Measurements from ENCODE around the gene PREX1.

DNA sequence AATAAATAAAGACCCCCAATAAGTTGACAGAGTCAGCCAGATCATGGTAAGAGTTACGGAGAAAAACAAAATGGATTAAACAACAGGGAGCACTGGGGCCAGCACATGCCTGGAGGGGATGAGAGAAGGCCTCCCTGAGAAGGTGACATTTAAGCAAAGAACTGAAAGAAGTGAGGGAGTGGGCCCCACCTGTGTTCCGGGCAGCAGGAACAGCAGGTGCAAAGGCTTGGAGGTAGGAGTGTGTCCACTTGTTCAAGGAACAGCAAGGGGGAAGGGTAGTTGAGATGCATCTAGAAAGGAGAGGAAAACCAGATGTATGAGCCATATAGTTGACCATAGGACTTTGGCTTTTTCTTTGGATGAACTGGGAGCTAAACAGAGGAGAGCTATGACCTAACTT, 7.6 kb upstream of the PREX1 start:
- TF ChIP-seq POLR2A (IDR thresholded peaks at IDR 0.05; ENCODE audit: low read length), result no peak
- no peak for TF ChIP-seq GATA1 (IDR thresholded peaks at IDR 0.05; ENCODE audit: low read depth, low read length)

Measured in erythroblast (primary cell).